Measurements from ENCODE around the gene RNU4-1. TPM values are rescaled to one million over a fixed set of nuclear protein-coding genes. Genes with fewer than 3 reads are reported as not detected.

RNU4-1 gene
- total and polyA plus RNA-seq, 9 of the 15 experiments (the other 6 are each of a cell fraction or from before 2014, with no cell fraction given): under 0.01 to 19,719 (median 3,563) TPM; not detected in 4

- TF ChIP-seq HNRNPK (IDR thresholded peaks at IDR 0.05; ENCODE audit: low read depth, low read length, poor library complexity, severe bottlenecking) (no peak), ELF1 (tag; IDR thresholded peaks at IDR 0.05) (no peak), KDM1A (IDR thresholded peaks at IDR 0.05) (peak; percentile 51 to 67; a peak in 3 of 4 replicates), TCF7L2 (IDR thresholded peaks at IDR 0.05; ENCODE audit: low read depth, low read length) (no peak), THRAP3 (IDR thresholded peaks at IDR 0.05; ENCODE audit: borderline replicate concordance) (no peak), ZNF263 (CRISPR knock-in tag; IDR thresholded peaks at IDR 0.05; ENCODE audit: borderline replicate concordance) (peak; percentile 31; the same call in 1 of the 2 replicates), ZNF12 (CRISPR knock-in tag; IDR thresholded peaks at IDR 0.05) (no peak), ZNF589 (CRISPR knock-in tag; IDR thresholded peaks at IDR 0.05; ENCODE audit: low read depth) (no peak), TCF7 (IDR thresholded peaks at IDR 0.05; ENCODE audit: borderline replicate concordance) (no peak), KLF10 (CRISPR knock-in tag; IDR thresholded peaks at IDR 0.05) (no peak), GATA2 (CRISPR knock-in tag; IDR thresholded peaks at IDR 0.05) (no peak), FOS (IDR thresholded peaks at IDR 0.05; ENCODE audit: extremely low read depth, insufficient read length) (no peak), CEBPG (CRISPR knock-in tag; IDR thresholded peaks at IDR 0.05) (no peak), CEBPG (tag; conservative IDR thresholded peaks at IDR 0.05 in 1 of 2, IDR thresholded peaks at IDR 0.05 in 1 of 2) (0 out of 4 replicates have a peak, but pooled peaks of 1 of the 2 experiments have one; percentile 27), FOXJ3 (CRISPR knock-in tag; IDR thresholded peaks at IDR 0.05) (no peak), EP400 (IDR thresholded peaks at IDR 0.05) (no peak), ZSCAN32 (CRISPR knock-in tag; IDR thresholded peaks at IDR 0.05) (no peak), DIDO1 (tag; IDR thresholded peaks at IDR 0.05; ENCODE audit: low read depth) (no peak), SREBF1 (IDR thresholded peaks at IDR 0.05; ENCODE audit: borderline replicate concordance, low read depth, low read length) (no peak), CHAMP1 (IDR thresholded peaks at IDR 0.05) (no peak)
- TF ChIP-seq, protein P1, sequence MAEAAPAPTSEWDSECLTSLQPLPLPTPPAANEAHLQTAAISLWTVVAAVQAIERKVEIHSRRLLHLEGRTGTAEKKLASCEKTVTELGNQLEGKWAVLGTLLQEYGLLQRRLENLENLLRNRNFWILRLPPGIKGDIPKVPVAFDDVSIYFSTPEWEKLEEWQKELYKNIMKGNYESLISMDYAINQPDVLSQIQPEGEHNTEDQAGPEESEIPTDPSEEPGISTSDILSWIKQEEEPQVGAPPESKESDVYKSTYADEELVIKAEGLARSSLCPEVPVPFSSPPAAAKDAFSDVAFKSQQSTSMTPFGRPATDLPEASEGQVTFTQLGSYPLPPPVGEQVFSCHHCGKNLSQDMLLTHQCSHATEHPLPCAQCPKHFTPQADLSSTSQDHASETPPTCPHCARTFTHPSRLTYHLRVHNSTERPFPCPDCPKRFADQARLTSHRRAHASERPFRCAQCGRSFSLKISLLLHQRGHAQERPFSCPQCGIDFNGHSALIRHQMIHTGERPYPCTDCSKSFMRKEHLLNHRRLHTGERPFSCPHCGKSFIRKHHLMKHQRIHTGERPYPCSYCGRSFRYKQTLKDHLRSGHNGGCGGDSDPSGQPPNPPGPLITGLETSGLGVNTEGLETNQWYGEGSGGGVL (CRISPR knock-in tag; IDR thresholded peaks at IDR 0.05): no peak
- TF ChIP-seq, protein P2, sequence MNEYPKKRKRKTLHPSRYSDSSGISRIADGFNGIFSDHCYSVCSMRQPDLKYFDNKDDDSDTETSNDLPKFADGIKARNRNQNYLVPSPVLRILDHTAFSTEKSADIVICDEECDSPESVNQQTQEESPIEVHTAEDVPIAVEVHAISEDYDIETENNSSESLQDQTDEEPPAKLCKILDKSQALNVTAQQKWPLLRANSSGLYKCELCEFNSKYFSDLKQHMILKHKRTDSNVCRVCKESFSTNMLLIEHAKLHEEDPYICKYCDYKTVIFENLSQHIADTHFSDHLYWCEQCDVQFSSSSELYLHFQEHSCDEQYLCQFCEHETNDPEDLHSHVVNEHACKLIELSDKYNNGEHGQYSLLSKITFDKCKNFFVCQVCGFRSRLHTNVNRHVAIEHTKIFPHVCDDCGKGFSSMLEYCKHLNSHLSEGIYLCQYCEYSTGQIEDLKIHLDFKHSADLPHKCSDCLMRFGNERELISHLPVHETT (CRISPR knock-in tag; conservative IDR thresholded peaks at IDR 0.05 in 1 of 2, IDR thresholded peaks at IDR 0.05 in 1 of 2): no peak
- TF ChIP-seq, protein P3, sequence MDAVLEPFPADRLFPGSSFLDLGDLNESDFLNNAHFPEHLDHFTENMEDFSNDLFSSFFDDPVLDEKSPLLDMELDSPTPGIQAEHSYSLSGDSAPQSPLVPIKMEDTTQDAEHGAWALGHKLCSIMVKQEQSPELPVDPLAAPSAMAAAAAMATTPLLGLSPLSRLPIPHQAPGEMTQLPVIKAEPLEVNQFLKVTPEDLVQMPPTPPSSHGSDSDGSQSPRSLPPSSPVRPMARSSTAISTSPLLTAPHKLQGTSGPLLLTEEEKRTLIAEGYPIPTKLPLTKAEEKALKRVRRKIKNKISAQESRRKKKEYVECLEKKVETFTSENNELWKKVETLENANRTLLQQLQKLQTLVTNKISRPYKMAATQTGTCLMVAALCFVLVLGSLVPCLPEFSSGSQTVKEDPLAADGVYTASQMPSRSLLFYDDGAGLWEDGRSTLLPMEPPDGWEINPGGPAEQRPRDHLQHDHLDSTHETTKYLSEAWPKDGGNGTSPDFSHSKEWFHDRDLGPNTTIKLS (IDR thresholded peaks at IDR 0.05; ENCODE audit: borderline replicate concordance, low read depth): no peak
Measured at GRCh38 chr12:120247621-120248030, 45.4 kb downstream of the RNU4-1 start (continued).
